GM21786 (cell line): ENCODE measurements around the gene TENM4.
"Not testable (repeated sequence)": the region's sequence is repeated elsewhere in the genome, so short reads cannot be mapped to it uniquely, and the experiment has no call there.

Experiments
- ATAC-seq: cut with Tn5 transposase; IDR thresholded peaks from one replicate; pipeline ENCODE4 v1.9.1; 2021; ENCODE audit not compliant: unreplicated experiment

TENM4 gene

DNA sequence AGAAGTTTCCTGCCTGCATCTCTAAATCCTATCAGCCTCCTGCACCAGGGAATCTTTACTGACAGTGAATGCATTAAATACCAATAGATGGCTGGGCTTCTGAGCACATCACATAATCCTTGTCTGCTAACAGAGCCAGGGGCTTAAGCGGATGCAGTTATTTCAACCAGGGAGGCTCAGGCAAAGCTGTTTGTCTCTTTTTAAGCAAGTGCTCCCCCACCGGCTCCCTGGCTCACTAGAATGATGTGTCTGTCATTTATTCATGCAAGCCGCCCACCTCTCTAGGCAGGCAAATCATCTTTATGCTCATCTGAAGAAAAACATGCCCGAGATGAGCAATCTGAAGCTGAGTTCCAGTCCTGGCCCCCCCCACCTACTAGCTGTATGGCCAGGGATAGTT lies 182.3 kb downstream of the TENM4 start:
- ATAC-seq = no peak

DNA sequence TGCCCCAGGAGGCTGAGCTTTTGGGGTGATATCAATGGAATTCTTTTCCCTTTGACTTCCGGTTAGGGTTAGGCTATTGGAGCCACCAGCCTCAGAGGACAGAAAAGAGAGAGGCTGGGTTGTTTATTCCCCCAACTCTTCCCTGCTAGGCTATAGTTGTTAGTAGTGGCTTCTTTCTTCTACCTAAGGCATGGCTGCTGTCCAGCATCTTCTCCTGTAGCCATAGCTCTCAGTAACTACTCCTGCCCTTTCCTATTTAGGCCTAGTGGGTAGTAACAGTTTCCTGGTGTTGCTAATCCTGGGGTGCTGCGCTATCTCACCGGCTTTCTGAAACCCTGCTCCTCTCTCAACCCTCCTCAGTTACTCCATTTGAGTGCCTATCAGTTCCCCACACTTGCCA lies 184.9 kb downstream of the TENM4 start:
- ATAC-seq = no peak

DNA sequence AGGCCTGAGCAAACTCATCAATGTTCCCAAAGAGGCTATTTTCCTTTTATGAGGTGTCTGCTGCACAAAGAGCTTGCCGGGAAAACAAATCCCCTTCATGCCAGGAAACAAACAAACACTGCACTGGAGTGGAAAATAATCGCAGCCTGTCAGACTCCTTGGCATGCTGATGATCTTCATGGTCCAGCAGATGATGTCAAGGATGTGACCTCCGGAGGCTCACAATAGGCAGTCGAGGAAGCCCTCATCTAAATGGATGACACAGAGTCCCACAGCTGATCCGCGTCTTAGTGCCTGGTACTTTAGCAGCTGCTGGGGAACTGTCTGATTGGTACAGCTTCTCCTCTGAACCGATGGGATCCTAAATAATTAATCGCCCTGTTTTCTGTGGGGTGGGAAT lies 187.6 kb downstream of the TENM4 start:
- no peak for ATAC-seq

DNA sequence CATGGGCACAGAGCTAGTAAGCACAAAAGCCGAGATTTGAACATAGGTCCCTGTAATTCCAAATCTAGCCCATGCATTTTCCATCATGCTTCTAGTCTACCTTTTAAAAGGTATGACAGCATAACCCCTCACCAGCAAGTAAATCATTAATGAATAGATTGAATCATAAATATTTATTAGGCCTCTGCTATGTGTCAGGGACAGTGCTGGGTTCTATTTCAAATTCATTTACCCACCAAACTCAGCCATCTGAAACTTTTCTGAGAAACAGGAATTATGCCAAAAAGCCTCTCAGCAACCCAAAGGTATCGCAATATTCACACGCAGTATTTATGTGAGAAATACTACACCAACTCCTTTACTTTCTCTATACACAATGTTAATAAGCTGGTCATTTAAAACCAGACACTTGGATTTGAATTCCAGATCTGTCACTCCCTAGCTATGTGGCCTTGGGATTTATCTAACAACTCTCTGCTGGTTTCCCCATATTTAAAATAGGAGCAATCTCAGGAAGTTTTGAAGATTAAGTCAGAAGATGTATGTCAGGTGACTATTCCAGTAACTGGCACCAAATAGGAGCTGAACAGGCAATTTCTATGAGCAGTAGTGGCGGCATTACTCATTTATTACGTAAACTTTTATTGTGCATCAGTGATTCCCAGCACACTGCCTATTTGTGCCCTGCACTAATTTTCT lies 191.4 kb downstream of the TENM4 start:
- no peak for ATAC-seq

DNA sequence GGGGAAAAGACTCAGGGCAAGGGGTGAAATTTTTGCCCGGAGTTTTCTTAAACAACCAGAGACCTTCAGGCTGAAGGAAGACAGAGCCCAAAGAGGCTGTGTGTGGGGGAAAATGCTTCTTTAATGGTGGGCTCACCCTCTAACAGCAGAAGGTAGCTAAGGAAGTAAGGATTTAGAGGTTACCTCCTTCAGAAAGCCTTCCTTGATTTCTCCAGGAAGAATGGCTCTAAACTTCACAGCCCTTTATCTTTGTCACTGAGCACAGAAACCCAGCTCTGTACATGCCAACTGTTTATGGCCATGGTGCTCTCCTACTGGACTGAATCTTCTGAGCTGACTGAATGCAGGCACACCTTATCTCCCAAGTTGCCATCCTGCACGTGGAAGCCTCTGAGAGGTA lies 196.0 kb downstream of the TENM4 start:
- ATAC-seq = no peak

DNA sequence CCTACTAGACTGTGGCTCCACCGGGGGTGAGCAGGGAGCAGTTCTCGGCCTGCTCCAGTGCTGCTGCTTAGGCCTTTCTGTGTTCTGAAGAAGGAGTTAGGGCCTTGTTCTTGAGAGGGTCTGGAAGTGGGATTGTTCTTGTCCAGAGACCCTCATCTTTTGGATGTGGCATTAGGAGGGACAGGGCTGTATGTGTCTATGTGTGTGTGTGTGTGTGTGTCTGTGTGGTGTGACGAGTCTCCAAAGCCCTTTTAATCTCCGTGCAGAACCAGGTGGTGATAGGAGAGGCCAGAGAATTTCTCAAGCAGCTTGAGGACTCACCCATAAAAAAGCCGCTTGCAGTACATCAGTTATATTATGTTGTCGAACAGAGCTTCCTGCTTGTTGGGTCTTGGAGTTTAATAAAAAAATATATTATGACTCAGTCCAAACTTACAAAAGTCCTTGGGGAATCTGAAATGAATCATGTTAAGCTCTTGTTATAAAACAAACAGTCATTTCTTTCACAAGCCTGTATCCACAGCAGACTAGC lies 196.5 kb downstream of the TENM4 start:
- no peak for ATAC-seq

DNA sequence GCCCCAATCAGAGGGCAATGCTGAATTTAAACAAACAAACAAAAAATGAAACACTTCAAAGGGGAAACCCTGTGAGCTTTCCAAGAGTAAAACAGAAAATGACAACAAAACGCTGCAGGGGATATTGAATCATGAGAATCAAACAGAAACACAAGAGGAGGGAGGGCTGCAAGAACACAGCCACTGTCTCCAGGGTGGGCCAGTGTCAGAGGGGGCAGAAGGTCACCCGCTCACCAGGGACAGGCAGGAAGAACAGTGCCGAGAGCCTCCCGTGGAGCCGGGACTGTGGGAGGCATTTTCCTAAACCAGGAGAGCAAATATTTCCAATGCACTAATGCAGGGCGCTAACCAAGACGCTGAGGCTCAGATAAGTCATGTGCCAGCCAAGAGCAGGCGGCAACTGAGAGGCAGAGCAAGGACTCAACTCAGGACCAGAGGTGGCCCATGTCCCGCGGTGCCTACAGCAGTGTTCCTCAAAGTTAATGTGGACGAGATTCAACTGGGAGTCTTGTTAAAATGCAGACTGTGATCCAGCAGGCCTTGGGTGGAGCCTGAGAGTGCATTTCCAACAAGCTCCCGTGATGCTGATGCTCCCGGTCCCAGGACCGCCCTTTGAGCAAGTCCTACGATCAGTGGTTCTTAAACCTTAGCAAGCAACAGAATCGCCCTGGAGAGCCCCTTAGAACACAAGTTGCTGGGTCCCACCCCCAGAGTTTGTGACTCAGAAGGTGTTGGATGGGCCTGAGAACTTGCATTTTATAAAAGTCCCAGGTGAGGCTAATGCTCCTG lies 197.2 kb downstream of the TENM4 start:
- ATAC-seq = no peak

DNA sequence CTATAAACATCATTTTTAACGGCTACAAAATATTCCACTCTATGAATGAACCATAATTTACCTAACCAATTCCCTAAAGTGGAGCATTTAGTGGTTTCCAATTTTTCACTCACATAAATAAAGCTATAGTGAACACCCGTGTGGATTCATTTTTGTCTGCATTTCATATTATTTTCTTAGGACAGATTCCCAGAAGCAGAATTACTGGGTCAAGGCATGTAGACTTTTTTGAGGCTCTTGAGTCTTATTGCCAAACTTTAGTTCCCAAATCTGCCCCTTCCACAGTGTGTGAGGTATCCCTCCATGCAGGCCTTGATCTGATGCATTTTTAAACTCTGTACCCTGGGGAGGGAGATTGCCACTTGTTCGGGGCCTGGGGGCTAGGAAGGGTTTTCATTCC lies 198.2 kb downstream of the TENM4 start:
- ATAC-seq = no peak

DNA sequence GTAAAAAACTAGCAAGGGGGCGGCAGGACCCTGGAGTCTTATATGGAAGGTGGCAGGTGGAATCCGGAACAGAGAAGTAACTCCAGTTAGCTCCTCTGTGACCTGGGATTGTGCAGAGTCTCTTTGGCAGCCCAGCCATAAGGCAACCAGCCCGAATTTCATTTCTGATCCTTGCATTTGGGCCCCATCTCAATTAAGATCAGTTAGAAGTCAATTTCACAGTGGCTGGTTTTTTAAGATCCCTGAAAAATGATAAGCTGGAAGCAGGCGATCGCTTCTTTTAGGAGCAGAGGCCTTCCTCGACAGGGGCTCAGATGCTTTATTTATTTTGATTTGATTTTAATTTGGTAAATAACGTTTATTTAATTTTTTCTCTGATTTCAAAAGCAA lies 199.0 kb downstream of the TENM4 start:
- no peak for ATAC-seq

DNA sequence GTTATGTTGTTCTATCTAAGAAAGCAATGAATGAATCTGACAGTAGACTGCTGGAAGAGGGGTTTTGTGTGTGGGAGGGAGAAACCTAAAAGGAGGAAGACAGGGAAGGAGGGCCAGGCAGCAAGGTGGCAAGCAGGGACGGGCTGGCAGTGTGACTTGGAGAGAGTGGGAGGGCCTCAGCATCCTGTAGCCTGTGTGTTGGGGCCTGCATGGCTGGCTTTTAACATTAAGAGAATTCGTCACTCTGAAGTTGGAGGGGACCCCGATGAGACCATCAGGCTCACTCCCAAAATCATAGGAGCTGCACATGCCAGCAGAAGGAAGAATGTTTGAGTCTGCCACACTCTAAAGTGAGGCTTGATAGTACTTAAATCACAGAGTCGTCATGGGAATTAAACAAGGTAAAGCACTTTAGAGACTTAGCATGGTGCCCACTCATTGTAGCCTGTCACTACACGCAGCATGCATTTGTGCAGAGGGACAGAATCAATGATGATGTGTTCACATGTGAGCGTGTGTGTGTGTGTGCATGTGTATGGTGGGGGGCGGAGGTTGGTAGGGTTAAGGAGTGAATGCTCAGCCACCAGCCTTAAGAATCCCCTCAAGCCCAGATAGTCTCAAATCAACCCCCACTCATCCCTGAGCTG lies 199.5 kb downstream of the TENM4 start:
- ATAC-seq = no peak

DNA sequence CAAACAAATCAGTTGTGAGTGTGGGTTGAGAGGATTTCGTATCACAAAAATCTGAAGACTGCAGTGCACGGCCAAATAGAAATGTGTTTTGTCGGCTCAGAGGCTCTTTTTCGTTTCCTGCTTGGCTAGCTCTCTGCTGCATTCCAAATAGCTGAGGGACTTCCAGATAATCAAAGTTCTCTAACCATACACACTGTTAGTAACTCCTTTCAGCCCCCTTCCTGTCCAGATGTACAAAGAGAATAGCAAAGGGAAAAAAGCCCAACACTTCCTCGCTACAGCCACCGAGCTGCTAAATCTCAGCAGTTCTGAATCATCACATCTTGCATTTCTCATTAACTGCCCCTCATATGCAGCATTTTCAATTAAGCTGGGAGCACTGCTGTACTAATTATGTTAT lies 203.1 kb downstream of the TENM4 start:
- no peak for ATAC-seq

DNA sequence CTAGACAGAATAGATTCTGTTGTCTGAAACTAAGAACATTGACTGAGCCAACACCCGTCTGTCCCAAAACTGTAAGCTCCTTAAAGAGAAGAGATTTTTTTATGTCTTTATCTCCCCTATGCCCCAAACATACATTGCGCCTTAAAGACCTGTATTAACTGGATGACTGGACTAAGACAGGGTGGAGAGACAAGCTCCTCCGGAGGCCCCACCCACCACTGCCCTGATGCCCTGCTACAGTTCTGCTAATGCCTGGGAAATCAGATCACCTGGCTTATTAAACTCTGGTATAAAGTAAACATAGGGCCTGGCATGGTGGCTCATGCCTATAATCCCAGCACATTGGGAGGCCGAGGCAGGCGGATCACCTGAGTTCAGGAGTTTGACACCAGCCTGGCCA lies 203.7 kb downstream of the TENM4 start:
- no peak for ATAC-seq

DNA sequence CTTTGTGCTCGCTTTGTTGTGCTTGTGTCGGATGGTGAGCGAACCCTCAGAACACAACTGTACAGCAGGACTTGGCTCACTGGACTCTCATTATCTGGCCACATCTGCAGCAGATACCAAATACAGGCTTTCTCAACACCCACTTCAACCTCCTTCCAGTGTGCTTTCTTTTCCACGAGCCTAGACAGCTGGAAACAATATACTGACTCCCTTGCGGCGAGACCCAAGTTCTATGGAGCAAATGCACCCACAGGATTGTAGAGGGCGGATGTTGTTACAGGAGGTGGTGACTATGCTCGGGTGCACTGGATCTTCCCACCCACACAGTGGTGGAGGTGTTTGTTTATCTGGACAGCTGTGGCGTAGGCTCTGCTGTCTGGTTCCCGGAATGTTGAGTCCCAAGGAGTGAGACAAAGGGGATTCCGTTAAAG lies 204.3 kb downstream of the TENM4 start:
- no peak for ATAC-seq

DNA sequence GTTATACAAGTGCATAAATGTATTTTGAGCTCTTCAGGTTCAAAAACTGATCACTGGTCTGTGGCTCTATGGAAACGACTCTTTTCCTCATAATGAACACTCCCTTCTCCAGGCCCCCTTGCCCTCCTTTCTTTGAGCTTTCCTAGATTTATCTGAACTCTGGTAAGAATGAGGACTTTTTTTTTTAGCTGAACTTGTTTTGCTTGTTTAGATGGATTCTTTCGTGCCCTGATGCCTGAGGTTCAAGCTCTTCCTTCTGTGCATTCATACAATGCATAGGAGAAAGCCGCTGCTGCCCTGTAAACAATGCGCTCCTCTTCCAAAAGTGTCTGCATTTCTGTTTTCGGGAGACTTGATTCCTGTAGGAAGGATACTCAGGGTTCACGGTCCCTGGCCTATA lies 205.1 kb downstream of the TENM4 start:
- no peak for ATAC-seq

DNA sequence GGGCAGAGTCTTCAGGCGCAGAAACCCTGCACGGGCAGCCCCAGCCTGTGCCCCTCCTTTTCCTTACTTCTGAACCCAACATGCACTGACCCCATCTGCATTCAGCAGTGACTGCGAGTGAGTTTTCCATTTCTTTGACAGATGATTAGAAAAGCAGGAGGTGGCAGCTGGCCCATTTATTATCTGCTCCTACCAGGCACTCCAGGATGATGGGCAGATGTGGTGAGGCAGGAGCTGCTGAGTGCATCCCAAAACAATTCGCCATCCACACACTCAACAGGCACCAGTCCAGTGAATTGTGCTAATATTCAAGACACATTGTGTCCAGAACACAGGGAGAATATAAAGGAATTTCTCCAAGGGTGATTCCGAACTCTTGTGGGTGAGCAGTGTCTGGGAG lies 208.5 kb downstream of the TENM4 start:
- no peak for ATAC-seq

DNA sequence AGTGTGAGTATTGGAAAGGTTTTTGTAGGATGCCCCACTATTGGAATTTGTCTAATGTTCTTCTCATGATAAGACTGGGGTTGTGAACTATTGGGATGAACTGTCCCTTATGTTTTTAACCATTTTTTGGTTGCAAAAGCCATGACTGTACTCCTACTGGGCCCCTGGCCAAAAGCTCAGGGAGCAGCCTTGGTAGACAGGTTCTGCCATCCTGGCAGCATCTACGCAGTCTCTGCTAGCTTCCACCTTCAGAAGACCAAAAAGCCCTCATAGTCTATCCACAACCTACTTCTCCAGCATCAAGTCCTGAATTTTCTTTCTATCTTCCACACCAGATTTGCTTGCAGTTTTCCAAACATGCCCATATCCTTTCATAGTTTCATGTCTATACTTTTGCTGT lies 211.8 kb downstream of the TENM4 start:
- no peak for ATAC-seq

DNA sequence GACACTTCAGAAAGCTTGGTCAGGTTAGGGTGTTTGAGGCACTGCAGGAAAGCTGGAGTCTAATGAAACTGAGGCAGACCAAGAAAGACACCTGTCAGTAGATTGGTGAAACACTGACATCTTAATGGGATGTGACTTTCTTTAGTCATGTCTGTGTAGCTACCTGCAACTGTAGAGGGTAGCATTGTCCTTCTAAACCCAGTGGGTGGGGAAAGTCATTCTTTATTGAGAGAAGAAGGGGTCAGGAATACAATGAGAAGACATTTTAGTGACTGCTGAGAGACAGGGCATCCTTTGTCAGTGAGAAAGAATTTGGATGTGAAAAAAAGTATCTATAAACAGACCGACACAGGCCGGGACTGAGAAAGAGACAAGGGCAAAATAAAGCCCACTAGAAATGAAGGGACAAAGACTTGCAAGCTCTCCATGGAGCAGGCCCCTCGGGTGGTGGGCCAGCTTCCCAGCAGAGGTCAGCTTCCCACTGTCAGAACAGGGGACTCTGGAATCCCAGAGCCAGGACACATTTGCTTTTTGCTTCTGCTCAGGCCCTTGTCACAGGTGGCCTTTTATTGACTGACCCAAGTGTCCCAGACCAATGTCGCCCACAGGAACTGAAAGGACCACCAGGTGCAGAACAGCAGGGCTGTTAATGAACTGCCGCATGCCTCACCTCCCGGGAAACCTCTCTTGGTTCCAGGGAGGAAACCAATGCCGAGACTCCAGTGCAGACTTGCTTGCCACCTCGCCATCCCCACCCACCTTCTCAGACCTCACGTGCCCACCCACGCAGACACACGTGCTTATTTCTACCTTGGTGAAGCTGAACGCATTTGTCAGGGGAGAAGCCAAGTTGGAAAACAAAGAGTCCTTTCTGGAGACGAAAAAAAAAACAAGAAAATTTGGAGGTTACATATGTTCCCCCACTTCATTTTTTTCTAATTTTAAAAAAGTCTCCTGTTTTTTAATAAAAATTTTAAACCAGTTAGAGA lies 212.8 kb downstream of the TENM4 start:
- no peak for ATAC-seq

DNA sequence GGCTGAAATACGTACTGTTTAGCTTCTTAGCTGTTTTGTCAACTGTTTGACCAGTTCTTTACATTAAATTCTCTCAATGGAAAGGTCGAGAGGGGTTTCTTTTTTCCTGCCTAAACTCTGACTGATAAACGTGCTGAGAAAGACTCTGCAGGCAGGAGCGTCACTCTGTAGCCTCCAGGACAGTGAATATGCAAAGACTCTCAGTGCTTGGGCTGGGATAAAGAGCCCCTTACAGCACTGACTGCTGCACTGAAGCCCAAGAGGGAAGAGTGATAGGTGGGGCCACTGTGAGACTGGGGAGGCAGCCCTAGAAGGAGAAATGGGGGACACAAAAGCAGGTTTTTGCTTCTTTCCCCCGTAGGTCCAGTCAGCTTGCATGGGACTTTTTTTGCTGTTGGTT lies 213.5 kb downstream of the TENM4 start:
- ATAC-seq = no peak

DNA sequence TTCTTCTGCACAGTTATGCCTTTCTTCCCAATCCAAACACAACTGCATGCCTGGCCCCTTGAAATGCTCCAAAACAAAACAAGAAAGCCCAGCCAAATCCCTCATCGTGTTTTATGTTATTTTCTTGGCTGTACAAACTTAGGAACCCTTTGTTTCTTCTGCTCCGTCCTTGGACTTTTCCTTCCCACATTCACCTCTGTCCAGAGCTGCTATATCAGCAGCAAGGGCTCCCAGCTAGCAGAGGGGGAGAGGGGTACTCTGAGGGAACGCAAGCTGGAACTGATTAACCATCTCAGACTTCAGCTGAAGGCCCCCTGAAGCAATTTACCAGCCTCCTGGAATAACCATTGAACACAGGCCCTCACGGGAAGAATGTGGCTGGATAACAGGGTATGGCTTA lies 214.7 kb downstream of the TENM4 start:
- ATAC-seq = no peak

DNA sequence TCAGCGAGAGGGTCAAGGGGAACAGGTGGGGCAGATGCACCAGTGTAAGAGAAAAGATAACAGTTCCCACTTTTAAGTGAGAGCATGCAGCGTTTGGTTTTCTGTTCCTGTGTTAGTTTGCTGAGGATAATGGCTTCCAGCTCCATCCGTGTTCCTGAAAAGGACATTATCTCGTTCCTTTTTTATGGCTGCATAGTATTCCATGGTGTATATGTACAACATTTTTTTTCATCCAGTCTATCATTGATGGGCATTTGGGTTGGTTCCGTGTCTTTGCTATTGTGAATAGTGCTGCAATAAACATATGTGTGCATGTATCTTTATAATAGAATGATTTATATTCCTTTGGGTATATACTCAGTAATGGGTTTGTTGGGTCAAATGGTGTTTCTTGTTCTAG lies 218.7 kb downstream of the TENM4 start:
- not testable (repeated sequence) for ATAC-seq
